IMR-90 (cell line): ENCODE measurements around the gene UFC1. TPM values are rescaled to one million over a fixed set of nuclear protein-coding genes. Genes with fewer than 3 reads are reported as not detected.

ENCODE experiments used
- ATAC-seq: fragments of 200-7000 bp; cut with Tn5 transposase; 2 replicates; pipeline ENCODE4 v1.9.1; 2020; ENCODE audit warnings: low read depth, mild to moderate bottlenecking, moderate library complexity
- BruUV-seq: library from RNA; stranded (reverse); fragments of 400-500 nt; replicated peaks from 2 replicates; lab custom pipeline; 2021; lab: Mats Ljungman, UMichigan
- CTCF ChIA-PET: fragments of 300-600 bp; formaldehyde crosslinking; extraction: SDS; loops from one replicate; lab custom pipeline; 2021; ENCODE audit warnings: antibody characterized with exemption; lab: Yijun Ruan, JAX
- POLR2A ChIA-PET: fragments of 300-600 bp; sonication (Branson Sonifier 250); formaldehyde crosslinking; loops from one replicate; lab custom pipeline; 2022; ENCODE audit warnings: antibody characterized with exemption; ENCODE audit not compliant: unreplicated experiment; lab: Charles Lee
- DNase-seq: peaks from one replicate; pipeline ENCODE4 v3.0.0; 2013
- H2AFZ ChIP-seq: replicated peaks from 2 replicates; pipeline ENCODE3; 2013; ENCODE audit warnings: low read length, mild to moderate bottlenecking; ENCODE audit not compliant: poor library complexity
- H2AK5ac ChIP-seq: 2 replicates; pipeline ENCODE4 v1.6.1; 2013; ENCODE audit warnings: low read depth, low read length, inconsistent platforms
- H2AK9ac ChIP-seq: replicated peaks from 2 replicates; pipeline ENCODE3; 2013; ENCODE audit warnings: mild to moderate bottlenecking, low read depth, low read length, moderate library complexity; ENCODE audit not compliant: poor library complexity
- H2BK120ac ChIP-seq: 2 replicates; pipeline ENCODE4 v1.6.1; 2013; ENCODE audit warnings: low read depth, low read length, inconsistent platforms
- H2BK15ac ChIP-seq: 3 replicates; pipeline ENCODE4 v1.6.1; 2013; ENCODE audit warnings: low read depth, low read length, inconsistent platforms
- H2BK20ac ChIP-seq: 2 replicates; pipeline ENCODE4 v1.6.1; 2013; ENCODE audit warnings: low read depth, mild to moderate bottlenecking, inconsistent platforms, low read length, moderate library complexity
- H2BK5ac ChIP-seq: 2 replicates; pipeline ENCODE4 v1.6.1; 2013; ENCODE audit warnings: mild to moderate bottlenecking, low read depth, low read length, inconsistent platforms; ENCODE audit not compliant: poor library complexity, severe bottlenecking
- H3K14ac ChIP-seq: replicated peaks from 2 replicates; pipeline ENCODE4 v1.6.1; 2013; ENCODE audit warnings: low read depth, low read length, inconsistent platforms
- H3K18ac ChIP-seq: 2 replicates; pipeline ENCODE4 v1.6.1; 2013; ENCODE audit warnings: low read depth, low read length, control low read depth
- H3K23ac ChIP-seq: 2 replicates; pipeline ENCODE4 v1.6.1; 2013; ENCODE audit warnings: low read depth, low read length, inconsistent platforms
- H3K27ac ChIP-seq: 2 replicates; pipeline ENCODE4 v1.5.1; 2013; ENCODE audit warnings: mild to moderate bottlenecking, control low read depth, low read length; ENCODE audit not compliant: insufficient read depth
- H3K27me3 ChIP-seq: 2 replicates; pipeline ENCODE4 v1.6.1; 2013; ENCODE audit warnings: low read length; ENCODE audit not compliant: control insufficient read depth, insufficient read depth
- H3K36me3 ChIP-seq: 2 replicates; pipeline ENCODE4 v1.6.1; 2013; ENCODE audit warnings: low read length, mixed read lengths; ENCODE audit not compliant: control insufficient read depth, insufficient read depth
- H3K4ac ChIP-seq: 2 replicates; pipeline ENCODE4 v1.6.1; 2013; ENCODE audit warnings: low read depth, low read length, inconsistent platforms
- H3K4me1 ChIP-seq: 2 replicates; pipeline ENCODE4 v1.6.1; 2013; ENCODE audit warnings: low read length, mixed read lengths; ENCODE audit not compliant: control insufficient read depth, insufficient read depth
- H3K4me2 ChIP-seq: 2 replicates; pipeline ENCODE4 v1.6.1; 2013; ENCODE audit warnings: low read depth, mild to moderate bottlenecking, control low read depth, low read length, moderate library complexity
- H3K4me3 ChIP-seq: 2 replicates; pipeline ENCODE4 v1.5.1; 2013; ENCODE audit warnings: low read depth, mild to moderate bottlenecking, control low read depth, low read length, moderate library complexity; ENCODE audit not compliant: insufficient read depth
- H3K56ac ChIP-seq: 2 replicates; pipeline ENCODE4 v1.6.1; 2013; ENCODE audit warnings: low read length, inconsistent platforms; ENCODE audit not compliant: insufficient read depth; ENCODE audit errors: extremely low read depth
- H3K79me1 ChIP-seq, 2 experiments: 2 replicates each; pipeline ENCODE4 v1.6.1; 2013; ENCODE audit warnings: low read length in 2 of 2, inconsistent platforms in 1 of 2, low read depth in 1 of 2
- H3K9ac ChIP-seq: 2 replicates; pipeline ENCODE4 v1.6.1; 2013; ENCODE audit warnings: low read depth, low read length, control low read depth
- H3K9me1 ChIP-seq: 2 replicates; pipeline ENCODE4 v1.6.1; 2013; ENCODE audit warnings: low read length, inconsistent platforms; ENCODE audit not compliant: insufficient read depth
- H3K9me3 ChIP-seq: 2 replicates; pipeline ENCODE4 v1.6.1; 2013; ENCODE audit warnings: low read length; ENCODE audit not compliant: control insufficient read depth, insufficient read depth
- H4K20me1 ChIP-seq: 2 replicates; pipeline ENCODE4 v1.6.1; 2013; ENCODE audit warnings: low read length, inconsistent platforms; ENCODE audit not compliant: insufficient read depth
- H4K5ac ChIP-seq: 2 replicates; pipeline ENCODE4 v1.6.1; 2013; ENCODE audit warnings: mild to moderate bottlenecking, low read depth, low read length, control low read depth
- H4K8ac ChIP-seq, 2 experiments: 2 replicates each; pipeline ENCODE4 v1.6.1; 2013; ENCODE audit warnings: low read depth in 2 of 2, low read length in 2 of 2, control low read depth in 1 of 2, inconsistent platforms in 1 of 2
- H4K91ac ChIP-seq: 2 replicates; pipeline ENCODE4 v1.6.1; 2013; ENCODE audit warnings: low read depth, low read length, inconsistent platforms; ENCODE audit not compliant: insufficient read depth
- BHLHE40 ChIP-seq: fragments of 150-350 bp; IDR thresholded peaks from 2 replicates; pipeline ENCODE4 v1.6.1; 2016; ENCODE audit warnings: mild to moderate bottlenecking, low read depth, low read length
- CEBPB ChIP-seq: IDR thresholded peaks from 2 replicates; pipeline ENCODE4 v1.6.1; 2012; ENCODE audit warnings: low read depth, low read length, improper control_type of control experiment
- CHD1 ChIP-seq: IDR thresholded peaks from 2 replicates; pipeline ENCODE4 v1.6.1; 2012; ENCODE audit warnings: low read depth, low read length, improper control_type of control experiment
- CTCF ChIP-seq: conservative IDR thresholded peaks from 2 replicates; pipeline ENCODE4 v1.5.1; 2012; ENCODE audit warnings: mild to moderate bottlenecking, low read depth, low read length, improper control_type of control experiment
- ELK1 ChIP-seq: fragments of 150-350 bp; IDR thresholded peaks from 2 replicates; pipeline ENCODE4 v1.6.1; 2016; ENCODE audit warnings: low read depth, mild to moderate bottlenecking, low read length, moderate library complexity, borderline replicate concordance
- FOS ChIP-seq: fragments of 150-350 bp; IDR thresholded peaks from 2 replicates; pipeline ENCODE4 v1.6.1; 2016; ENCODE audit warnings: low read depth, low read length
- MAFK ChIP-seq: IDR thresholded peaks from 2 replicates; pipeline ENCODE4 v1.6.1; 2012; ENCODE audit warnings: low read depth, low read length, improper control_type of control experiment
- NFE2L2 ChIP-seq: fragments of 150-350 bp; IDR thresholded peaks from 2 replicates; pipeline ENCODE4 v1.6.1; 2016; ENCODE audit warnings: low read depth, mild to moderate bottlenecking, low read length
- POLR2A ChIP-seq: IDR thresholded peaks from 2 replicates; pipeline ENCODE4 v1.6.1; 2012; ENCODE audit warnings: mild to moderate bottlenecking, low read depth, low read length
- RAD21 ChIP-seq: IDR thresholded peaks from 2 replicates; pipeline ENCODE4 v1.6.1; 2012; ENCODE audit warnings: low read length, improper control_type of control experiment
- RFX5 ChIP-seq: IDR thresholded peaks from 2 replicates; pipeline ENCODE4 v1.8.0; 2012; ENCODE audit warnings: low read depth, mild to moderate bottlenecking, low read length, moderate library complexity
- SMC3 ChIP-seq: fragments of 150-350 bp; IDR thresholded peaks from 2 replicates; pipeline ENCODE4 v1.6.1; 2016; ENCODE audit warnings: low read depth, mild to moderate bottlenecking, antibody characterized with exemption, low read length, moderate library complexity
- USF2 ChIP-seq: fragments of 150-350 bp; IDR thresholded peaks from 2 replicates; pipeline ENCODE4 v1.6.1; 2017; ENCODE audit warnings: mild to moderate bottlenecking, antibody characterized with exemption, low read length, low read depth
- WGBS, 2 experiments: methylation state at CpG; one replicate each; pipeline versions ENCODE4 v1.1.5 to v1.1.7; 2013; ENCODE audit warnings: missing lambda C conversion rate in 2 of 2; ENCODE audit not compliant: insufficient read length in 1 of 2; ENCODE audit errors: extremely low coverage in 2 of 2; 5-methylcytosine and 5-hydroxymethylcytosine counted together
- dilution Hi-C: fragments of 300-500 bp; cut with HindIII; formaldehyde crosslinking; loops from one replicate; pipeline ENCODE4 v1.14.3; 2018; ENCODE audit warnings: low sequenced_read_pairs; ENCODE audit not compliant: unreplicated experiment
- in situ Hi-C: fragments of 300-500 bp; cut with MboI; formaldehyde crosslinking; loops from 3 replicates; pipeline ENCODE4 v1.14.3; 2019; ENCODE audit warnings: low sequenced_read_pairs, inconsistent platforms, mixed read lengths
- intact Hi-C: fragments of 100-400 bp; cut with micrococcal nuclease; formaldehyde crosslinking; loops from 2 replicates; pipeline ENCODE4 v1.10.0; 2022
- polyA plus RNA-seq, 3 experiments: library from polyadenylated mRNA; depleted of rRNA; stranded (reverse); fragments of >200 nt; gene quantifications; 2 replicates each; pipeline ENCODE4 v1.2.3, GENCODE V29; 2012; ENCODE audit warnings: low replicate concordance in 1 of 3
- total RNA-seq: library from RNA; depleted of rRNA; stranded (reverse); fragments of >200 nt; gene quantifications from 2 replicates; pipeline ENCODE4 v1.2.3, GENCODE V29; 2012

Gene UFC1
- total and polyA plus RNA-seq, 2 of the 4 experiments (the other 2 are of a cell fraction) = 134 to 140 TPM

- peaks cover 33% of the 10 kb centered on the region for H3K4me1 ChIP-seq
- no TSS peak for BruUV-seq
- in situ Hi-C loops = no loop called here
- no peak for TF ChIP-seq BHLHE40
- TF ChIP-seq SMC3 = no peak
- no peak for TF ChIP-seq RAD21
- no peak for TF ChIP-seq CEBPB
- TF ChIP-seq USF2 = no peak; the same call in 1 of the 2 replicates
- TF ChIP-seq RFX5 = no peak
- TF ChIP-seq CHD1 = peak; percentile 72; the same call in 1 of the 2 replicates
- TF ChIP-seq CTCF = no peak; the same call in 1 of the 2 replicates
- peak; percentile 88 for TF ChIP-seq POLR2A
- no peak for TF ChIP-seq ELK1
- TF ChIP-seq MAFK = no peak
- TF ChIP-seq NFE2L2 = no peak
- no peak for TF ChIP-seq FOS
Observed at GRCh38 chr1:161201836-161202712, 48.3 kb downstream of the UFC1 start, which contains the start of gene NDUFS2. Gene NDUFS2 (plus strand): TSS chr1:161202367. CDS start chr1:161202386, 19 bp downstream.

More at GRCh38 chr1:161201836-161202712, 48.3 kb downstream of the UFC1 start, which contains the start of gene NDUFS2:
- Histone ChIP-seq H3K27ac (peak within 1 kb of the TSS; percentile 88), H2BK20ac (peak within 1 kb of the TSS; percentile 66), H3K14ac (peak within 1 kb of the TSS; percentile 100), H3K9me3 (no peaks in the 10 kb centered on the region), H3K4me3 (peak within 1 kb of the TSS; percentile 76), H3K4me2 (peak within 1 kb of the TSS; percentile 79), H4K20me1 (peaks cover 10% of the 10 kb centered on the region), H3K18ac (peak within 1 kb of the TSS; percentile 67), H3K36me3 (peaks cover 9% of the 10 kb centered on the region; the same call in 1 of the 2 replicates), H2AFZ (peak within 1 kb of the TSS; percentile 98), H3K23ac (peak within 1 kb of the TSS; percentile 89), H2AK5ac (peak within 1 kb of the TSS; percentile 97), H2BK120ac (peak within 1 kb of the TSS; percentile 95), H4K8ac (peak within 1 kb of the TSS; percentile 93 to 96), H3K56ac (peak within 1 kb of the TSS; percentile 85), H2BK15ac (peak within 1 kb of the TSS; percentile 59; the same call in 2 of the 3 replicates), H3K27me3 (no peaks in the 10 kb centered on the region), H2AK9ac (peak within 1 kb of the TSS; percentile 94), H3K4ac (peak within 1 kb of the TSS; percentile 96), H4K91ac (peak within 1 kb of the TSS; percentile 98), H3K9me1 (peaks cover 19% of the 10 kb centered on the region), H4K5ac (peak within 1 kb of the TSS; percentile 87), H3K79me1 (peaks cover 14 to 37% of the 10 kb centered on the region in 2 experiments), H3K9ac (peak within 1 kb of the TSS; percentile 94), H2BK5ac (peak within 1 kb of the TSS; percentile 90)
- ATAC-seq = peak; percentile 87
- intact Hi-C loops (no loop called here), dilution Hi-C loops (no loop called here)
- ChIA-PET POLR2A (interaction anchor here (0.5 to 0.9 kb wide), 3 partner anchors 24 to 109 kb away, joined by 3 to 4 read pairs (median 4); partner anchors contain the start of gene TOMM40L), CTCF (interaction anchor here (0.6 to 3.0 kb wide), 4 partner anchors 10 to 1190 kb away, joined by 3 to 19 read pairs (median 6); partner anchors contain the start of gene TOMM40L)
- 0% methylated on average over 20 of the region's 53 CpGs; no CpG with 5 or more reads in 1 of the 2 experiments for WGBS, 2 experiments
- peak; percentile 99 for DNase-seq
